KMS-11 (cell line): ENCODE data around the gene AFM.

Experiments
- H2AFZ ChIP-seq: fragments of 200-600 bp; sonication (generic); 2 replicates; pipeline ENCODE4 v1.6.1; 2016; ENCODE audit warnings: antibody characterized with exemption, mixed run types, low read depth
- H3K27ac ChIP-seq: fragments of 200-600 bp; sonication (generic); 2 replicates; pipeline ENCODE4 v1.6.1; 2016; ENCODE audit warnings: mild to moderate bottlenecking, mixed run types
- H3K27me3 ChIP-seq: fragments of 200-600 bp; sonication (generic); 2 replicates; pipeline ENCODE4 v1.6.1; 2017; ENCODE audit warnings: mild to moderate bottlenecking, low read depth, mixed run types, moderate library complexity; ENCODE audit not compliant: insufficient read depth
- H3K36me3 ChIP-seq: fragments of 200-600 bp; sonication (generic); 2 replicates; pipeline ENCODE4 v1.6.1; 2017; ENCODE audit warnings: mild to moderate bottlenecking, mixed run types; ENCODE audit not compliant: insufficient read depth
- H3K4me1 ChIP-seq: fragments of 200-600 bp; sonication (generic); 2 replicates; pipeline ENCODE4 v1.6.1; 2016; ENCODE audit warnings: mild to moderate bottlenecking, low read depth, mixed run types; ENCODE audit not compliant: poor library complexity, severe bottlenecking
- H3K4me2 ChIP-seq: fragments of 200-600 bp; sonication (generic); 2 replicates; pipeline ENCODE4 v1.7.0; 2016; ENCODE audit warnings: mild to moderate bottlenecking, mixed run types
- H3K4me3 ChIP-seq: fragments of 200-600 bp; sonication (generic); IDR thresholded peaks from 2 replicates; pipeline ENCODE4 v1.6.1; 2017; ENCODE audit warnings: low read depth, low read length, mixed read lengths; ENCODE audit not compliant: insufficient read depth
- H3K79me2 ChIP-seq: fragments of 200-600 bp; sonication (generic); 2 replicates; pipeline ENCODE4 v1.6.1; 2016; ENCODE audit warnings: low read depth, mixed run types; ENCODE audit not compliant: insufficient read depth
- H3K9ac ChIP-seq: fragments of 200-600 bp; sonication (generic); 2 replicates; pipeline ENCODE4 v1.6.1; 2016; ENCODE audit warnings: mild to moderate bottlenecking, mixed run types
- H4K20me1 ChIP-seq: fragments of 200-600 bp; sonication (generic); 2 replicates; pipeline ENCODE4 v1.6.1; 2016; ENCODE audit warnings: mild to moderate bottlenecking, mixed run types; ENCODE audit not compliant: insufficient read depth
- TF ChIP-seq, protein P1 (sequence below): fragments of 200-600 bp; sonication (generic); conservative IDR thresholded peaks from 2 replicates; pipeline ENCODE4 v1.6.1; 2017; ENCODE audit warnings: low read depth, mild to moderate bottlenecking, antibody characterized with exemption, low read length, moderate library complexity, mixed read lengths

The AFM gene

DNA sequence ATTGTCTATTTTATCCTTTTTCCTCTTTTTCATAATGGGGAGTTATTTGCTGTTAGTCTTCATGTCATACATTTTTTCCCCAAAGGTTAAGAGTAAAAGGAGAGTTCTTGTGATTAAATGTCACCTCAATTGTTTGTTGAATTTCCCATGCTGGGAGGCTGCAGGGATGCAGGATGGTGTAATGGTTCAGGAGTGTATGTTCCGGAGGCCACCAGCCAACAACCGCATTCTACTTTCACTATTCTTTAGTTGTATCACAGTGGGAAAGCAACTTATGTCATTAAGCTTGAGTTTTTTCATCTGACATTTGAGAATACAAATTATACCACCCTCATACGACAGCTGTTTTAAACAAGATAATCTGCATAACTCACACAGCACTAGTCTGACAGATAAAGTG is 30.1 kb upstream of the AFM start:
- no peak overlapping the region for H2AFZ ChIP-seq
- H3K79me2 ChIP-seq = no peaks in the 10 kb centered on the region
- no peak overlapping the region for H3K4me2 ChIP-seq
- H3K9ac ChIP-seq = no peak overlapping the region
- H3K27me3 ChIP-seq = no peaks in the 10 kb centered on the region
- no peaks in the 10 kb centered on the region for H3K4me1 ChIP-seq
- TF ChIP-seq, protein P1, sequence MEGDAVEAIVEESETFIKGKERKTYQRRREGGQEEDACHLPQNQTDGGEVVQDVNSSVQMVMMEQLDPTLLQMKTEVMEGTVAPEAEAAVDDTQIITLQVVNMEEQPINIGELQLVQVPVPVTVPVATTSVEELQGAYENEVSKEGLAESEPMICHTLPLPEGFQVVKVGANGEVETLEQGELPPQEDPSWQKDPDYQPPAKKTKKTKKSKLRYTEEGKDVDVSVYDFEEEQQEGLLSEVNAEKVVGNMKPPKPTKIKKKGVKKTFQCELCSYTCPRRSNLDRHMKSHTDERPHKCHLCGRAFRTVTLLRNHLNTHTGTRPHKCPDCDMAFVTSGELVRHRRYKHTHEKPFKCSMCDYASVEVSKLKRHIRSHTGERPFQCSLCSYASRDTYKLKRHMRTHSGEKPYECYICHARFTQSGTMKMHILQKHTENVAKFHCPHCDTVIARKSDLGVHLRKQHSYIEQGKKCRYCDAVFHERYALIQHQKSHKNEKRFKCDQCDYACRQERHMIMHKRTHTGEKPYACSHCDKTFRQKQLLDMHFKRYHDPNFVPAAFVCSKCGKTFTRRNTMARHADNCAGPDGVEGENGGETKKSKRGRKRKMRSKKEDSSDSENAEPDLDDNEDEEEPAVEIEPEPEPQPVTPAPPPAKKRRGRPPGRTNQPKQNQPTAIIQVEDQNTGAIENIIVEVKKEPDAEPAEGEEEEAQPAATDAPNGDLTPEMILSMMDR = no peak
- no peaks in the 10 kb centered on the region for H4K20me1 ChIP-seq
- H3K36me3 ChIP-seq = no peaks in the 10 kb centered on the region
- H3K27ac ChIP-seq = no peak overlapping the region
- H3K4me3 ChIP-seq = no peak overlapping the region

DNA sequence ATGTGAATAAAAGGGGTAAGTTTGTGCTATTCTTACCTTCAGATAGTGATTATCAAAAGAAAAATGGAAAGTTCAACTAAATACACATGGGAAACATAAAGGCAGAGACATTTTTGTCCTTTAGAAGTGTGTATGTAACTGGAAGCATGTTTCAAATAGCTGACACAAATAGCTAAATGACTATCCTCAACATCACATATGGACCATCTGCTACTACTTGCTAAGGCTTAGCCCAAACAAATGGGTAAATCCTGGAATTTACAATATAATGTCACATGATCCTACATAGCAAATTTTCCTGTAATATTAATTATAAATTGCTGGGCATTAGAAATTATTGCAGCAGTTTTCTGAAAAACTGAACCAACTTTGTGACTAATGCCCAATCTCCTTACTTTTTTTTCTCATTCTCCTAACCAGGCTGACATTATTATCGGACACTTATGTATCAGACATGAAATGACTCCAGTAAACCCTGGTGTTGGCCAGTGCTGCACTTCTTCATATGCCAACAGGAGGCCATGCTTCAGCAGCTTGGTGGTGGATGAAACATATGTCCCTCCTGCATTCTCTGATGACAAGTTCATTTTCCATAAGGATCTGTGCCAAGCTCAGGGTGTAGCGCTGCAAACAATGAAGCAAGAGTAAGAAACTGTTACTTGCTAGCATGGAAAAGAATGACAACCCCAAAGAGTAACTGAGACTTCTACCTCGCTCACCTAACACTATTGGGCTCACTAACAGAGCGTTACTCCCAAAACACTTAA is 29.4 kb upstream of the AFM start:
- H3K27me3 ChIP-seq = no peaks in the 10 kb centered on the region
- no peak overlapping the region for H3K4me3 ChIP-seq
- H3K4me1 ChIP-seq = no peaks in the 10 kb centered on the region
- TF ChIP-seq, protein P1 = no peak
- no peak overlapping the region for H3K4me2 ChIP-seq
- no peak overlapping the region for H3K9ac ChIP-seq
- no peak overlapping the region for H2AFZ ChIP-seq
- no peaks in the 10 kb centered on the region for H3K36me3 ChIP-seq
- H4K20me1 ChIP-seq = no peaks in the 10 kb centered on the region
- no peaks in the 10 kb centered on the region for H3K79me2 ChIP-seq
- H3K27ac ChIP-seq = no peak overlapping the region

GRCh38 chr4:73452953-73453700 is 28.4 kb upstream of the AFM start:
- H3K27ac ChIP-seq = no peak overlapping the region

DNA sequence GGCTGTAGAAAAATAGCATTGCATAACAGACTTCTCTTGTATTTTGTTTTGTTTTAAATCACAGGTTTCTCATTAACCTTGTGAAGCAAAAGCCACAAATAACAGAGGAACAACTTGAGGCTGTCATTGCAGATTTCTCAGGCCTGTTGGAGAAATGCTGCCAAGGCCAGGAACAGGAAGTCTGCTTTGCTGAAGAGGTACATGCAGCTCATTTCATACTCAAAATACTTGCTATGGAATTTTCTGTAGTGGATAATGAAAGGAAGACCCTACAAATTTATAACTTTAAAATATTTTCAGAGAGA is 27.9 kb upstream of the AFM start:
- Histone ChIP-seq H3K27ac (no peak overlapping the region), H2AFZ (no peak overlapping the region), H3K9ac (no peak overlapping the region)

More at GRCh38 chr4:73452953-73453700, 28.4 kb upstream of the AFM start:
- TF ChIP-seq, protein P1 = no peak
- Histone ChIP-seq H2AFZ (no peak overlapping the region), H3K79me2 (no peaks in the 10 kb centered on the region), H3K4me3 (no peak overlapping the region), H3K27me3 (no peaks in the 10 kb centered on the region), H4K20me1 (no peaks in the 10 kb centered on the region), H3K36me3 (no peaks in the 10 kb centered on the region), H3K4me1 (no peaks in the 10 kb centered on the region), H3K4me2 (no peak overlapping the region), H3K9ac (no peak overlapping the region)

More for the DNA sequence above, 27.9 kb upstream of the AFM start:
- Histone ChIP-seq H3K36me3 (no peaks in the 10 kb centered on the region), H3K27me3 (no peaks in the 10 kb centered on the region), H3K79me2 (no peaks in the 10 kb centered on the region), H4K20me1 (no peaks in the 10 kb centered on the region), H3K4me2 (no peak overlapping the region), H3K4me1 (no peaks in the 10 kb centered on the region), H3K4me3 (no peak overlapping the region)
- TF ChIP-seq, protein P1 = no peak
